HepG2 (cell line): Measurements from ENCODE around the gene CMTM1. TPM values are rescaled to one million over a fixed set of nuclear protein-coding genes. Genes with fewer than 3 reads are reported as not detected.

Experiments
- AHR ChIP-seq: IDR thresholded peaks from 2 replicates; pipeline ENCODE4 v1.6.1; 2018; ENCODE audit warnings: missing genetic modification reagents, missing compliant biosample characterization
- CENPBD1 ChIP-seq: sonication (generic); formaldehyde crosslinking; IDR thresholded peaks from 2 replicates; pipeline ENCODE4 v1.8.0; 2022; ENCODE audit warnings: missing genetic modification reagents, low read depth, mild to moderate bottlenecking, borderline replicate concordance
- GPBP1L1 ChIP-seq: sonication (generic); formaldehyde crosslinking; IDR thresholded peaks from 2 replicates; pipeline ENCODE4 v1.5.0; 2020; ENCODE audit warnings: mild to moderate bottlenecking, missing genetic modification reagents
- HNRNPK ChIP-seq: fragments of 200-400 bp; formaldehyde crosslinking; IDR thresholded peaks from 2 replicates; pipeline ENCODE4 v1.6.1; 2018; ENCODE audit warnings: low read length, low read depth, moderate library complexity, mild to moderate bottlenecking; ENCODE audit not compliant: poor library complexity, severe bottlenecking
- HOXD1 ChIP-seq: sonication (generic); formaldehyde crosslinking; IDR thresholded peaks from 2 replicates; pipeline ENCODE4 v1.5.0; 2020; ENCODE audit warnings: missing genetic modification reagents
- KLF11 ChIP-seq: IDR thresholded peaks from 2 replicates; pipeline ENCODE4 v1.6.1; 2016; ENCODE audit warnings: missing compliant biosample characterization
- MATR3 ChIP-seq: sonication (generic); formaldehyde crosslinking; IDR thresholded peaks from 2 replicates; pipeline ENCODE4 v1.4.0; 2020; ENCODE audit warnings: missing genetic modification reagents
- MXD4 ChIP-seq: IDR thresholded peaks from 2 replicates; pipeline ENCODE4 v1.6.1; 2016; ENCODE audit warnings: mild to moderate bottlenecking, missing biosample characterization, missing genetic modification reagents
- NR3C1 ChIP-seq: sonication (generic); formaldehyde crosslinking; IDR thresholded peaks from 2 replicates; pipeline ENCODE4 v1.4.0; 2020; ENCODE audit warnings: missing genetic modification reagents
- PRMT3 ChIP-seq: sonication (generic); formaldehyde crosslinking; IDR thresholded peaks from 2 replicates; pipeline ENCODE4 v1.8.1; 2022; ENCODE audit warnings: low read depth, mild to moderate bottlenecking, moderate library complexity, missing genetic modification reagents, borderline replicate concordance
- SCMH1 ChIP-seq: sonication (generic); formaldehyde crosslinking; IDR thresholded peaks from 2 replicates; pipeline ENCODE4 v1.9.0; 2021; ENCODE audit warnings: missing genetic modification reagents, mild to moderate bottlenecking, borderline replicate concordance
- SMC3 ChIP-seq: IDR thresholded peaks from 2 replicates; pipeline ENCODE4 v1.6.1; 2011; ENCODE audit warnings: low read length, improper control_type of control experiment
- TAF1 ChIP-seq: sonication (generic); formaldehyde crosslinking; IDR thresholded peaks from 2 replicates; pipeline ENCODE4 v1.4.0; 2020; ENCODE audit warnings: missing genetic modification reagents
- TCF7L2 ChIP-seq: IDR thresholded peaks from 2 replicates; pipeline ENCODE4 v1.6.1; 2011; ENCODE audit warnings: mild to moderate bottlenecking, low read depth, low read length, moderate library complexity
- TOE1 ChIP-seq: sonication (generic); formaldehyde crosslinking; IDR thresholded peaks from 2 replicates; pipeline ENCODE4 v1.4.0; 2020; ENCODE audit warnings: mild to moderate bottlenecking, missing genetic modification reagents
- XBP1 ChIP-seq: sonication (generic); formaldehyde crosslinking; IDR thresholded peaks from 2 replicates; pipeline ENCODE4 v1.5.0; 2020; ENCODE audit warnings: missing genetic modification reagents
- ZBTB42 ChIP-seq: sonication (generic); formaldehyde crosslinking; IDR thresholded peaks from 2 replicates; pipeline ENCODE4 v1.5.0; 2020; ENCODE audit warnings: mild to moderate bottlenecking, missing genetic modification reagents
- ZNF430 ChIP-seq: sonication (generic); formaldehyde crosslinking; IDR thresholded peaks from 2 replicates; pipeline ENCODE4 v1.9.0; 2021; ENCODE audit warnings: mild to moderate bottlenecking, missing genetic modification reagents
- ZNF510 ChIP-seq: sonication (generic); formaldehyde crosslinking; IDR thresholded peaks from 2 replicates; pipeline ENCODE4 v1.4.0; 2020; ENCODE audit warnings: low read depth, mild to moderate bottlenecking, missing genetic modification reagents
- ZNF556 ChIP-seq: sonication (generic); formaldehyde crosslinking; IDR thresholded peaks from 2 replicates; pipeline ENCODE4 v1.4.0; 2020; ENCODE audit warnings: mild to moderate bottlenecking, missing genetic modification reagents, borderline replicate concordance
- ZNF616 ChIP-seq: sonication (generic); formaldehyde crosslinking; IDR thresholded peaks from 2 replicates; pipeline ENCODE4 v1.5.0; 2020; ENCODE audit warnings: low read depth, mild to moderate bottlenecking, missing genetic modification reagents
- polyA plus RNA-seq, 8 experiments: library from polyadenylated mRNA; depleted of rRNA in 3 of 8; stranded (reverse) in 7 of 8; unstranded in 1 of 8; fragments of >200 nt; fragmentation: Illumina TruSeq in 4 of 8; extraction: Trizol in 4 of 8; gene quantifications; 2 replicates each; pipeline versions ENCODE4 v1.2.1 to v1.2.3, GENCODE V29; 2011 to 2016; ENCODE audit warnings: low read depth in 4 of 8, missing spikeins in 1 of 8, mixed read lengths in 1 of 8; ENCODE audit not compliant: insufficient read depth in 1 of 8
- total RNA-seq, 5 experiments: library from RNA; depleted of rRNA; stranded (reverse); fragments of >200 nt; fragmentation: Illumina TruSeq; extraction: Trizol; gene quantifications; 2 replicates each; pipeline ENCODE4 v1.2.3, GENCODE V29; 2016; ENCODE audit warnings: low read depth in 1 of 5
- TF ChIP-seq, protein P1 (sequence below): sonication (generic); formaldehyde crosslinking; IDR thresholded peaks from 2 replicates; pipeline ENCODE4 v1.5.0; 2020; ENCODE audit warnings: missing genetic modification reagents
- TF ChIP-seq, protein P2 (sequence below): sonication (generic); formaldehyde crosslinking; IDR thresholded peaks from 2 replicates; pipeline ENCODE4 v1.4.0; 2020; ENCODE audit warnings: low read depth, mild to moderate bottlenecking, missing genetic modification reagents
- TF ChIP-seq, protein P3 (sequence below): sonication (generic); formaldehyde crosslinking; IDR thresholded peaks from 2 replicates; pipeline ENCODE4 v1.4.0; 2020; ENCODE audit warnings: mild to moderate bottlenecking, missing genetic modification reagents
- TF ChIP-seq, protein P4 (sequence below): sonication (generic); IDR thresholded peaks from 2 replicates; pipeline ENCODE4 v1.6.1; 2016; ENCODE audit warnings: low read depth, borderline replicate concordance

The CMTM1 gene
- total and polyA plus RNA-seq, 2 of the 13 experiments (the other 11 are each of a cell fraction or from before 2014, with no cell fraction given) = 1.7 to 2.9 TPM

DNA sequence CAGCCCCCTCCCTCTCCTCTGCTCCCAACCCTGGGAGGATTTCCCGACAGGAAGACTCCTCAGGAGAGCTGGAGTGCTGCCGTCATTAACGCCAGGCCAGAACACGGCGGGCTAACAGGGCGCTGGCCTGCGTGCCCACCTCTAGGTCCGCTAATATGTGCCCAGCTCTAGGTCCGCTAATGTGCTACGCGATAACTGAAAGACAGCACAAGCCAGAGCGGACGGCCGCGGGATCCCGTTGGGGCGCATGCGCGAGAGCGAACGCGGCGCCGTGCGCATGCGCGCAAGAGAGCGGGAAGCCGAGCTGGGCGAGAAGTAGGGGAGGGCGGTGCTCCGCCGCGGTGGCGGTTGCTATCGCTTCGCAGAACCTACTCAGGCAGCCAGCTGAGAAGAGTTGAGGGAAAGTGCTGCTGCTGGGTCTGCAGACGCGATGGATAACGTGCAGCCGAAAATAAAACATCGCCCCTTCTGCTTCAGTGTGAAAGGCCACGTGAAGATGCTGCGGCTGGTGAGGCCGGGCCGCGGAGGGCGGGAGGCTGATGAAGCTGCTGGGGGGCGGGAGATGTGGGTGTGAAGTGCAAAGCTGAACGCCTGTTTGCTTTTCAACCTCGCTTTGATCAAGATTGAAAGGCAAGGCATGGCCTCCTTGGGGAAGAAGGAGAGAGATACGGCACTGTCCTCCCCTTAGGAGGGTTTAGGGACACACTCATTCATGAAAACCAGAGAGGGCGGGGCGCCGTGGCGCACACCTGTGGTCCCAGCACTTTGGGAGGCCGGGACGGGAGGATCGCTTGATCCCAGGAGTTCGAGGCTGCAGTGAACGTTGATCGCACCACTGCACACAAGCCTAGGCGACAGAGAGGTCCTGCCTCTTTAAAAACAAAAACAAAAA is 13.7 kb upstream of the CMTM1 start, which contains the start of gene CKLF (continued):
- TF ChIP-seq TCF7L2 (no peak), HOXD1 (CRISPR knock-in tag) (peak; percentile 95), ZNF430 (CRISPR knock-in tag) (peak; percentile 100), MXD4 (CRISPR knock-in tag) (peak; percentile 95), KLF11 (CRISPR knock-in tag) (peak; percentile 97), ZBTB42 (CRISPR knock-in tag) (peak; percentile 93), GPBP1L1 (CRISPR knock-in tag) (no peak), XBP1 (peak; percentile 85), AHR (CRISPR knock-in tag) (peak; percentile 94), TAF1 (CRISPR knock-in tag) (peak; percentile 98), TOE1 (peak; percentile 67; the same call in 1 of the 2 replicates), SMC3 (no peak), PRMT3 (peak; percentile 94), ZNF616 (CRISPR knock-in tag) (peak; percentile 98), CENPBD1 (peak; percentile 96; the same call in 1 of the 2 replicates), ZNF556 (CRISPR knock-in tag) (peak; percentile 16; the same call in 1 of the 2 replicates), NR3C1 (no peak), HNRNPK (no peak), MATR3 (no peak), SCMH1 (CRISPR knock-in tag) (no peak), ZNF510 (CRISPR knock-in tag) (peak; percentile 99; the same call in 1 of the 2 replicates)
- TF ChIP-seq, protein P1, sequence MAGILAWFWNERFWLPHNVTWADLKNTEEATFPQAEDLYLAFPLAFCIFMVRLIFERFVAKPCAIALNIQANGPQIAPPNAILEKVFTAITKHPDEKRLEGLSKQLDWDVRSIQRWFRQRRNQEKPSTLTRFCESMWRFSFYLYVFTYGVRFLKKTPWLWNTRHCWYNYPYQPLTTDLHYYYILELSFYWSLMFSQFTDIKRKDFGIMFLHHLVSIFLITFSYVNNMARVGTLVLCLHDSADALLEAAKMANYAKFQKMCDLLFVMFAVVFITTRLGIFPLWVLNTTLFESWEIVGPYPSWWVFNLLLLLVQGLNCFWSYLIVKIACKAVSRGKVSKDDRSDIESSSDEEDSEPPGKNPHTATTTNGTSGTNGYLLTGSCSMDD (CRISPR knock-in tag) = peak; percentile 97
- TF ChIP-seq, protein P2, sequence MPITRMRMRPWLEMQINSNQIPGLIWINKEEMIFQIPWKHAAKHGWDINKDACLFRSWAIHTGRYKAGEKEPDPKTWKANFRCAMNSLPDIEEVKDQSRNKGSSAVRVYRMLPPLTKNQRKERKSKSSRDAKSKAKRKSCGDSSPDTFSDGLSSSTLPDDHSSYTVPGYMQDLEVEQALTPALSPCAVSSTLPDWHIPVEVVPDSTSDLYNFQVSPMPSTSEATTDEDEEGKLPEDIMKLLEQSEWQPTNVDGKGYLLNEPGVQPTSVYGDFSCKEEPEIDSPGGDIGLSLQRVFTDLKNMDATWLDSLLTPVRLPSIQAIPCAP (CRISPR knock-in tag) = peak; percentile 96
- TF ChIP-seq, protein P3, sequence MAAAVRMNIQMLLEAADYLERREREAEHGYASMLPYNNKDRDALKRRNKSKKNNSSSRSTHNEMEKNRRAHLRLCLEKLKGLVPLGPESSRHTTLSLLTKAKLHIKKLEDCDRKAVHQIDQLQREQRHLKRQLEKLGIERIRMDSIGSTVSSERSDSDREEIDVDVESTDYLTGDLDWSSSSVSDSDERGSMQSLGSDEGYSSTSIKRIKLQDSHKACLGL = peak; percentile 98
- TF ChIP-seq, protein P4, sequence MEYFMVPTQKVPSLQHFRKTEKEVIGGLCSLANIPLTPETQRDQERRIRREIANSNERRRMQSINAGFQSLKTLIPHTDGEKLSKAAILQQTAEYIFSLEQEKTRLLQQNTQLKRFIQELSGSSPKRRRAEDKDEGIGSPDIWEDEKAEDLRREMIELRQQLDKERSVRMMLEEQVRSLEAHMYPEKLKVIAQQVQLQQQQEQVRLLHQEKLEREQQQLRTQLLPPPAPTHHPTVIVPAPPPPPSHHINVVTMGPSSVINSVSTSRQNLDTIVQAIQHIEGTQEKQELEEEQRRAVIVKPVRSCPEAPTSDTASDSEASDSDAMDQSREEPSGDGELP = peak; percentile 28; the same call in 1 of the 2 replicates
